ENCODE measurements around the gene CLTB.

Gene CLTB

DNA sequence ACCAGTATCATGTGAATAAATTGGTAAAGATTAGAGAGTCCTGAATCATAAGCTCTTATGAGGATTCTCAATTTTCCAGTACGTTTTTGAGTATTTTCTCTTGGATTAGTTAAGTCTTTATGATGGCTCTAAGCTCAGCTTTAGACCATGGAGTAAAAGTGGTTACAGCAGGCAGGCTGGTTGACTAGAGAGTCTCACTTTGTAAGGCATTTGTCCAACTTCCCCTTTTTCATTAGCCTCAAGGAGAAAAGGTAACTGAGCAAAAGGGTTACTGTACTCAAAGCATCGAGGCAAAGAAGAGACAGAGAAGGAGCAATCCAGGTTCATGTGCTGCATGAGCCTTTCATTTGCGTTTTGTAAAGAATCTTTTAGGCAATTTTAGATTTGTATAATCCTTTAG, 36.5 kb downstream of the CLTB start:
- DNase-seq, result no peak

DNA sequence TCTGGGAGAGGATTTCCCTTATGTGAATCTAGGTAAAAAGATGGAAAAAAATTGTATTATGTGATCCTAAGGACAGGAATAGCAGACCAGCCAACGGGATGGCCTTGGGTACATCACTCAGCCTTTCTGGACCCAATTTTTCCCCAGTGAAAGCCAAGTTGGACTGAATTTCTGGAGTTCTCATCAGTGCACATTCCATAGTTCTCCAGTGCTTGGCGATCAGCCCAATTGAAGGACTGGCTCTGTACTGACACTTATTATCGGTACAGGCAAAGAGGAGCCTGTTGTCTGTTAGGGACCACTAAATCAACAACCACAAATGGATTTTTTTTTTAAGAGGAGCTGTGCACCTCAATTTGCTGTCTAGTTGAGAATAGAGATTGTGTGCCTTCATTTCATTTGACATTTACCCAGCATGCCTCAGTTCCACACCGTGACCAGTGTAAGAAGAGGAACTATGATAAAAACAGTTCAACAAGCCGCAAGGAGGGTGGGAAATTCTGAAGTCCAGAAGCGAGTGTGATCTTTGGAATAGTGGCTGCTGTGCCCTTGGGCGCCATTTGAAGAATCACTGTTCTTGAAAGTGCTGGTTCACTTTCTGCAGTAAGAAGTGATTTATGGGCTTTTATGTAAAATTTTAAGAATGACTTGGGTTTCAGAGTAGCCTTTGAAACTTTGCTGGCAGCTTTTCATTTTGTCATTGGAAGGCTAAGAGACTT, 43.1 kb downstream of the CLTB start:
- no peak for DNase-seq

DNA sequence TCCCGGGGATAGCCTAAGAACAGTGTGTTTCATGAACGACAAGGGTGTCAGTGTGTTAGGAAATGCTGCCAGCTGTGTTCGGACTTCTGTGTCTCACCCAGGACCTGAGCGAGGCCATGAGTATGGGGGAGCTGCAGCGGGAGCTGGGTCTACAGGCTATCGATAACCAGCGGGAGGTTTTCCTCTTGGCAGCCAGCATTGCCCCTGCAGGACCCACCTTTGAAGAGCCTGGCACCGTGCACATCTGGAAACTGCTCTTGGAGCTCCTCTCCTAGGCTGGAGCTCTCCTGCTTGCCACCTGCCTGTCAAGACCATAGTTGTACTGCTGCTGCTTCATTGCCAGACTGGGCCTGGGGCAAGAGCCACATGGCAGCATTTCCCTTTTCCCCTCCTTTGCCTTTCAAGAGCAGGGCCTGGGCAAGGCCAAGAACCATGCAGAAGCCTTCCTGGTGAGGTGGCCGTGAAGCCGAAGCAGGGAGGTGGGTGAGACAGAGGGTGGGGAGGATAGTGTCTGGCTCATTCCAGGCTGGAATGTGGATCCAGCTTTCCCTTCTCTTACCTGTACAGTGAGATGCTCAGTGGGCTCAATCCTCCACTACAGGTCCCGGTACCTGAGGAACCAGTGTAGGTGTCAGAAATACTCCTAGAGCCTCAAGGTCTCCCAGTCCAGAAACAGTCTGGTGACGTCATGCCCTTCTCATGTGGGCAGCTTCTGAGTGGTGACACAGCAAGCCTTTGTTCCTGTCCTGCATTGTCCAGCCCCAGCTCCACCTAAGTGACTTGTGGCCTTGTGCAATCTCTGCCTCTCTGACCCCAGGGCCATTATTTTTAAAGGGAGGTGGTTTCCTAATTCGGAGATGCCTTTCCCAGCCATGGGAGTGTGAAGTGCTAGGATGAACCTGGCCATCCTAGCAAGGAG, 44.5 kb downstream of the CLTB start:
- no peak for DNase-seq

GRCh38 chr5:176369934-176370711, 46.2 kb downstream of the CLTB start:
- no peak for DNase-seq

DNA sequence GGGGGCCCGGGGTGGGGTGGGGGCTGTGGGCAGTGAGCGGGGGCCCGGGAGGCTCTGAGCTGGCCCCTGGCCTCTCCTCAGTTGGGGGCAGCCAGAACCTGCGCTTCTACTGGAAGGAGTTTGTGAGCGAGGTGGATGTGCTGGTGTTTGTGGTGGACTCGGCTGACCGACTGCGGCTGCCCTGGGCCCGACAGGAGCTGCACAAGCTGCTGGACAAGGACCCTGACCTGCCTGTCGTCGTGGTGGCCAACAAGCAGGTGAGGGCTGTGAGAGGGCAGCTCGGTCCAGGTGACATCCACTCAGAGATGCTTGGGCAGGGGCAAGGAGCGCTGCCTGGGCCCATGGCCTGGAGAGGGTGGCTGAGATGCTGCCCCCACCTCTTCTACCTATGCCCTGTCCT, 47.6 kb downstream of the CLTB start:
- no peak for DNase-seq

DNA sequence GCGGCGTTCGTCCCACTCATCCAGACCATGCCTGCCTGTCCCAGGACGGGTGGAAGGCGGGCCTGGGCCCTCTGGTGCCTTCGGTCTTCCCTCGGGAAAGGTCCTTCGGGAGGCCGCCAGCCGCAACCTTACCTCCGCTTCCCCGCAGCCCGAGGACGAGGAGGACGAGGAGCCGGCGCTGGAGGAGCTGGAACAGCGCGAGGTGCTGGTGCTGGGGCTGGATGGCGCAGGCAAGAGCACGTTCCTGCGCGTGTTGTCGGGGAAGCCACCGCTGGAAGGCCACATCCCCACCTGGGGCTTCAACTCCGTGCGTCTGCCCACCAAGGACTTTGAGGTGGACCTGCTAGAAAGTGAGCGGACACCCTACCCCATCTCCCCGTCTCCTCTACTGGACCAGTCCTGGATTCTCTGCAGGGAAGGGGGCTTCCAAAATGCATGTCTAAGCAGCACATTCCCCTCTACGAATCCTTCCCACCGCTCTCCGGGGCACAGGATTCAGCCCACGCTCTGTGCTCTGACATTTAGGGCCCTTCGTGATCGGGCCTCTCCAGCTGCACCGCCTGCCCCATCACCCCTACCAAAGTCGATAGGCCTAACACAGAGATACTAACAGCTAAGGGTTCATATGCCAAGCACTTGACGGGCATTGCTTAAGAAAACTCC, 50.0 kb downstream of the CLTB start:
- no peak for DNase-seq

- DNase-seq, result peak; percentile 55
Measured at GRCh38 chr5:176365351-176366231, 50.7 kb downstream of the CLTB start, which contains the start of gene ARL10. Gene ARL10, plus strand, starts transcription at chr5:176365487. Its CDS starts 77 bp downstream, at chr5:176365564.

DNA sequence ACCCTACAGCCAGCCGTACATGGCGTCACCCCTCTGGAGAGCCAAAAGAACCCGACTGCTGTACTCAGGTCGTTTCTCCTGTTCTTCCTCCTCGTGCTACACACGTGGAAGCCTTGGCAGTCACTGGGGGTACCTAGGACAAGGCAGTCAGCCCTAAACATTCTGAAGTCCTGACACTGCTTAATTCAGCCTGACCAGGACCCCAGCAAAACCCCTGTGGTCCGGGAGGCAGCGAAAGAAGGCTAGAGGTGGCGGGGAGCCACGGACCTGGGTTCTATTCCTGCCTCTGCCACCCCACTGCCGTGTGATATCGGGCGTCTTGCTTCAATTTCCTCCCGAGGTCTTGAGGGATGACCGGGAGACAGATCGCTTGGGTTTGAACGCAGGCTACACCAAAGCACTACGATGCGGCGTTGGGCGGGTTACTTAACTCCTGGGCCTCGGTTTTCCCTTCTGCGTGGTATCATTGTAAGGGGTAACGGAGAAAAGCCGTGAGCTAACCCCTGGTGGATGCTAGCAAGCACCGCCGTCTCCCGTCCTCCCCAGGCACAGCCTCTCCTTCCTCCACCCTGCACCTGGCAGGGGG, 51.5 kb downstream of the CLTB start:
- no peak for DNase-seq

DNA sequence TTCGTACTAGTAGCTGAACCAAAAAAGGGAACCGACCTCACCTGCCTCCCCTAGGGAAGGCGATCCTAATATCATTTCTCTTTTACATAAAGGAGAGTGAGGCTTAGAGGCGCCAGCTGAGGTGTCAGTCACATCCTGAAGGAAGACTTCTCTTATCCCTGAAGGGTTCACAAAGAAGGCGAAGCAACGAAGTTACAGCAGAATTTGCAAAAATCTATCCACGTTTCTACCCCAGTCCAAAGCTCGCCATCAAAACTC, 54.2 kb downstream of the CLTB start:
- no peak for DNase-seq

DNA sequence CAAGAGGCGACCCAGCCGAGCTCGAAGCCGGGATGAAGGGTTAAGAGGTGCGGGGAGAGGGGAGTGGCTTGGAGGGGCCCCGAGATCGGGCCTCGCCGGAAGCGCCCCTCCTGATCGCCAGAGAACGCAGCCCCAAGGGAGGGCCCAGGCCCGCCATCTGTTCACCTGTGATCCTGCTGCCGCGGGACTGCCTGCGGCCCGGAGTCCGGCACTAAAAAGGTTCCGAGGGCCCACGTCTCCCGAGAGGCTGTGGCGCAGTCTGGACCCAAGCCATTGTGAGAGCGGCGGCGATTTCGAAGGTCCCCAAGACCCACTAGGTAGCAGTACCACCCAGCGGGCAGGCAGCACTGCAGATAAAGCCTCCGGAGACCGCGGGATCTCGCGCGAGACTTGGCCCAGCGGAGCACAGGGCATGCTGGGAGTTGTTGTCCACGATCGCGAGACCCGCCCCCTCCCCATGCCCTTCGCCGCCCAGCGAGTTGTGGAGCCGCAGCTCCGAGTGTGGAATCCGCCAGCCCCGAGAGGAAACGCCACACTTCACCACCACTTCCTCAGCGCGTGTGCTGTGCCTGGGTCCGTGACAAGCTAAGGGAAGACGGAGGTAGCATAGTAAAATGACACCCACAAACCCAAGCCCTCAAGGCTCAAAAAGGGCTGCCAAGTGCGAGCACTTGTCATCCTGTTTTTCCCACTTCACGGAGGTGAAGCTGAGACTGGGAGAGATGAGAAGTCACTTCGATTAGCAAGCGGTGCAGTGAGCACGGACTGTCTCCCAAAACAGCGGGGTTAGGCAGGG, 54.7 kb downstream of the CLTB start, which contains the start of gene KIAA1191:
Gene KIAA1191 (minus strand): TSS at position 328 of the 796 bp plus-strand sequence. CDS start 2,256 bp downstream, outside the sequence.
- peak; percentile 97 for DNase-seq

DNA sequence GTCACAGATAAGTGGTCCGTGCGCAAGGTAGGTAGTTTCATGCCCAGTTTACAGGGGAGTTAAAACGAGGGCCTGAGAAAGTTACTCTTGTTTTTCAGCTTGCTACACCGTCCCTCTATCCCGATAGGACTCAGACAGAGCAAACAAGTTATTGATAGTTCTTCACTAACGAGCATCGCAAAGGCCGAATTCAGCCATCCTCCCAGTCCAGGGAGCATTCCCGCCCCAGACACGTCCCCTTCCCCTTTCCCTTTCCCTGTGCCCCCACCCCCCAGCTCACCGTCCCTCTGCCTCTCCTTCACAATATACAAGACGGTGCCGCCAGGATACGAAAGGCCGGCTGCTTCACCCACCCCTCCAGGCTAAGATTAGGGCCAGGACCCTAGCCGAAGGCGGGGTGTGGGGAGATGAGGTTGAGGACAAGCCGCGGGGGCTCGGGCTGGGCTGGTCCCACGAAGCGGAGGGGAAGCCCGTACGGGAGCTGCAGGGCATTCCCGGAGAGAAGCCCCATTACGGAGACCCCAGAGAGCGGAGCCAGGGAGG, 55.4 kb downstream of the CLTB start:
- DNase-seq, result no peak

GRCh38 chr5:176359658-176360057, 56.7 kb downstream of the CLTB start:
- DNase-seq, result no peak

DNA sequence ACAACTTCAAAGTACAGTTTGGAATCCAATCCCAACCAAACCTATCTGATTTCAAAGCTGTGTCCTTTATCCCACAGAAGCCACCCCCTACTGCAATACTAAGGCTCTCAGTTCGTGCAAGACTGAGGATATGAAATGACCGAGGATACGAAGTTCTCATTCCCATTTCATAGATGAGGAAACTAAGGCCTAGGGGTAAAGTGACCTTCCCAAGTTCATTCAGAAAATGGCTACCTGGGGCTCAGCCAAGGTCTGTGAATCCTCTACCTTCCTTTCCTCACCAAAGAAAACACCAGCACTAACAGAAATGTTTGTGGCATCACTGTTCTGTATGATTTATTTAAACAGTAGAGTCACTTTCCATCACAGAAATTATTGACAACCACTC, 60.2 kb downstream of the CLTB start:
- DNase-seq, result no peak

DNA sequence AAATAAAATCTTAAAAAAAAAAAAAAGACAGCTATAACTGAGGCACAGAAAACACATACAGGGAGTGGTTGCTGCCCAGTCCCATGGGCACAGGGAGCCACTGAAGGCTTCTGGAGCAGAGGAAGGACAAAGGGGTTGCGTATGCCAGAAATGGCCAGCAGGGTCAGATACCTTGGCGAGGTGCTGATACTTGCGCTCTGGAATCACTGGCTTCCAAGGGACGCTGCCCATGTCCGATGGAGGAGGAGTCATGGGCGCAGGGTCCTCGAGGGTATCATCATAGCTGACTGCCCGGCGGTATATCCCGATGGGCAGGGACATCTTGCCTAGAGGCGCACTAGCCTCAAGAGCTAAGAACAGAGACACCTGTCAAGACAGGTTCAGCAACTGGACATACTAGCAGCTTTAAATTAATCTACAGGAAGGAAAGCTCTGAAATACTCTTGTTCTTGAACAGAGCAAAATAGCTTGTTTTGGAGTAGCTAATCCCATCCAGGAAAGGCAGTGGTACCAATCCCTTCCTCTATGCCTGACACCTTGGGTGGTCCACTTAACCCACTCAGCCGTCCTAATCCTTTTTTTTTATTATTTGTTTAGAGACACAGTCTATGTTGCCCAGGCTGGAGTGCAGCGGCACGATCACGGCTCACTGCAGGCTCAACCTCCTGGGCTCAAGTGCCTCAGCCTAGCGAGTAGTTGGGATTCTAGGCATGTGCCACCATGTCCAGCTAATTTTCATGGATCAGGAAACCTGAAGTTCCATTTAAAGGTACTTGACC, 60.8 kb downstream of the CLTB start:
- no peak for DNase-seq

DNA sequence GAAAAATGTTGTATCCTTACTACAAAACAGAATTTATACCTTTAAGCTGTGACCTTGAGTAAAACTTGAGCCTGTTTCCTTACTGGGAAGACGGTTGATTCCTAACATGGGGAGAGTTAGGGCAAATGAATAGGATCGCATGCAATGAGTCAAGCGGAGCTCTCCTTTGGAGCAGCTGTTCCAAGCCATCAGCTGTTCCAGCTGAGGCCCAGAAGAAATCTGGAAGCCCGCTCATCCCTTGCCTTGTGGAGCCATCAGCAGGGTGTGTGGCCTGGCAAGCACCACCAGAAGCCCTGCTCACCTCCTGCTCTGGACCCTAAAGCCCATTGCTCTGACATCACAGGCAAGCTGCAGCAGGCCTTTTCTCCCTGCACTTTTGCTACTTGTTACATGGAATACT, 62.8 kb downstream of the CLTB start:
- DNase-seq, result no peak

- DNase-seq, result no peak
Measured at GRCh38 chr5:176352116-176352878, 64.0 kb downstream of the CLTB start.

DNA sequence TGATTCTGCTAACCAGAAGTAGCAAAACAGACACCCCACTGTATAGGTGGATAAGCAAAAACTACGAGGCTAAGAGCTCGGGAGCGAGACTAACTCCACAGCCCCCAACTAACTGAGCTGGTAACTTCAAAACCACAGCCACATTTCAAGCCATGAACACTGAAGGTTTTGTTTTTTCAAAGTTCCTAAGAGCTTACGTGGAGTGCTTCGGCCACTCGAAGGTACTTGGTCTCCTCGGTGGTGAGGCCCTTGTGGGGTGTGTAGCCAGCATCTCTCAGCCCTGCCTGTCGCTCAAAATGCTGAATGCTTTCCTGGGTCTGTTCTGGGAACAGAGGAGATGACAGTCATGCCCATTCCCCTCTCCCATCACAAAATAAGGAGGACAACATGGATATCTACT, 65.9 kb downstream of the CLTB start:
- DNase-seq, result no peak

GRCh38 chr5:176342766-176343458, 73.4 kb downstream of the CLTB start:
- no peak for DNase-seq
